ENCODE data around the gene NT5DC1.

DNA sequence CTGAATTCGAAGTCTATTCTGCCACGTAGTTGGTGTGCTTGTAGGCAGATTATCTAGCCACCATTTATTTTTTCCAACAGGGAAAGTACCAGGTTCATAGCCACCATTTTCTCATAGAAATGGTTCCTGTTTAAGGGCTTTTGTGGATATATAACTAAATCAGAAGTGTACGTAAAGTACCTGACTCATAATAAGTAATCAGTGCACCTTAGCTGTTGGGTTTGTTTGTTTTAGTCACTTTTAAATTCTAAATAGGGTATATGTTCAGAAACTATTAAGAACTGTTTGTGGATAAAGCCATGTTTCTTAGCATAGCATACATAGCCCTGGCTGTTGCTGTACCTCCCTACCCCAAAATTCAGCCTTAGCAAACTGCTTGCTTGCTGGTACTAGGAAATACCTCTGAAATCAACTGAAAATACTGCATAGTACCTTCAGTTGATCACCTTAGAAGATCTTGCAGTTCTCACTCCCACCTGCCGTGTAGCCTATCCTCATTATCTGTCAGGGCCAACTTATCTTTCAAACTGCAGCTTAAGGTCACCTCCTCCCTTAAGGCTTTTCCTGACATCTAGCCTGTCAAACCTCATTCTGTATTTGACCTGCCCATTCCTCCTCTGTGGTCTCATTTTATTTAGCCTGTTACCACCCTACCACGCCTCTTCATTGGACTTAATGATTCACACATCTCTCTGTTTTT, 69.9 kb downstream of the NT5DC1 start:
- TF ChIP-seq GATA2 (IDR thresholded peaks at IDR 0.05; ENCODE audit: low read depth, low read length) (no peak), GATA3 (IDR thresholded peaks at IDR 0.05; ENCODE audit: low read depth, low read length) (no peak)

Measured in SH-SY5Y (cell line).